GM10266 (cell line): ENCODE measurements around the gene CAP2.

Source experiments
- DNase-seq: peaks from one replicate; pipeline ENCODE4 v3.0.0; 2012; ENCODE audit errors: extremely low spot score
- TF ChIP-seq, protein P1 (sequence below): IDR thresholded peaks from 2 replicates; pipeline ENCODE4 v1.5.1; 2012; ENCODE audit warnings: mild to moderate bottlenecking, low read depth; ENCODE audit not compliant: control insufficient read depth, insufficient read depth; ENCODE audit errors: missing control alignments

The CAP2 gene

DNA sequence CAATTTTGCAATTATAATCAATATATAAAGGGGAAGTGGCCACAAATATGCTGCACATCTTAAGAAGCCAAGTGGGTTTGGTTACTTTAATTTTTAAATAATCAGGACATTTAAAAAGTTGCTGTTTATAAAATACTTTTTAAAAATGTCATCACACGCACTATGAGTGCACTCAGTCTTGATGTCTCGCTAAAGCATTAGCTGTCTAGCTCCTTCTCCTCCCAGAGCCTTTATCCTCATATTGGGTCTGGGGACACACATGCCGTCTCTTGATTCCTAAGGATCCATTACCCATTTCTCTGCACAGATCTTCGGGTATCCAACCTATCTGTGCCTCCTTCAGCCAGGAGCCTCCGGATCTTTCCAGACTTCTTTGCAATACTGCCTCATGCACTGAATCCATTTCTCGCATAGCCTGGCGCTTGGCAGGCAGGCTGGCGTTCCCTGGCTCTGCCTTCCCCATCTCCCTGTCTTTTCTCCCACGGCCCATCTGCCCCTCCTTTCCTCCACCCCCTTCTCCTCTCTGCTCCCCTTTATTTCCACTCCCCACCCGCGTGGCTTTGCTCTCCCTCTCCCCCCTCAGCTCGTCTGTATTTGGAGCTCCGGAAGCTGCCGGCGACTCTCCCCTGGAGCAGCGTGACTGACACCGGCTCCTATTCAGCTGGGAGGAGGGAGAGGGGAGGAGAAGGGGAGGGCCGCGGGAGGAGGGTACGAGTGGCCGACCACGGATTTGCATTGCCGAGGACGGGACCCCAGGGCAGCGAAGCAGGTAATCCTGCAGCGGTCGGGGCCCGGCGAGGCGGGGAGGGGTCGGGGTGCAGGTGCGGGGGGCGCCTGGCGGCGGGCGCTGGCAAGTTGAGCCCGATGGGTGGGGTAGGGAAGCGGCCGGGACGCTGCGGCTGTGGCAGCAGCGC, at the start of gene CAP2:
Gene CAP2, plus strand, starts transcription at position 618 of the 914 bp plus-strand sequence. CDS start 27,961 bp downstream, outside the sequence.
- TF ChIP-seq, protein P1, sequence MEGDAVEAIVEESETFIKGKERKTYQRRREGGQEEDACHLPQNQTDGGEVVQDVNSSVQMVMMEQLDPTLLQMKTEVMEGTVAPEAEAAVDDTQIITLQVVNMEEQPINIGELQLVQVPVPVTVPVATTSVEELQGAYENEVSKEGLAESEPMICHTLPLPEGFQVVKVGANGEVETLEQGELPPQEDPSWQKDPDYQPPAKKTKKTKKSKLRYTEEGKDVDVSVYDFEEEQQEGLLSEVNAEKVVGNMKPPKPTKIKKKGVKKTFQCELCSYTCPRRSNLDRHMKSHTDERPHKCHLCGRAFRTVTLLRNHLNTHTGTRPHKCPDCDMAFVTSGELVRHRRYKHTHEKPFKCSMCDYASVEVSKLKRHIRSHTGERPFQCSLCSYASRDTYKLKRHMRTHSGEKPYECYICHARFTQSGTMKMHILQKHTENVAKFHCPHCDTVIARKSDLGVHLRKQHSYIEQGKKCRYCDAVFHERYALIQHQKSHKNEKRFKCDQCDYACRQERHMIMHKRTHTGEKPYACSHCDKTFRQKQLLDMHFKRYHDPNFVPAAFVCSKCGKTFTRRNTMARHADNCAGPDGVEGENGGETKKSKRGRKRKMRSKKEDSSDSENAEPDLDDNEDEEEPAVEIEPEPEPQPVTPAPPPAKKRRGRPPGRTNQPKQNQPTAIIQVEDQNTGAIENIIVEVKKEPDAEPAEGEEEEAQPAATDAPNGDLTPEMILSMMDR = no peak
- no peak for DNase-seq

DNA sequence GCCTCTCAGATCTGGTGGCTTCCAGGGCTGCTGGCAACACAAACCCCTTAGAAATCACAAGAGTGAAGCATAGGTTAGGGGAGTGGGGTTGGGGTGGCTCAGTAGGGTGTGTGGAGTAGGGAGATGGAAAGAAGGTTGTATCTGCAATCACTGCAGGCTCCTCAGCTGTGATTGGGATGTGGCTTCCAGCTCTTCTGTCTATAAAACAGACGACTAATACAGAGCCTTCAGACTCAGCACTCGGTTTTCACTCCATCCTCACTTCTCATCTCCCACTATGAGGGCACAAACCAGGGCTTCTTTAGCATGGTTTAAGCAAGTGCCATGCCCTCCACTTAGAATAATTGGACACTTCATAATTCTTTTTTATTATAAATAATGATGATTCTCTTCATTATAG, 46.4 kb upstream of the CAP2 start:
- DNase-seq = no peak
- TF ChIP-seq, protein P1 = no peak

GRCh38 chr6:17349427-17349826, 44.0 kb upstream of the CAP2 start:
- DNase-seq = no peak
- TF ChIP-seq, protein P1 = no peak

DNA sequence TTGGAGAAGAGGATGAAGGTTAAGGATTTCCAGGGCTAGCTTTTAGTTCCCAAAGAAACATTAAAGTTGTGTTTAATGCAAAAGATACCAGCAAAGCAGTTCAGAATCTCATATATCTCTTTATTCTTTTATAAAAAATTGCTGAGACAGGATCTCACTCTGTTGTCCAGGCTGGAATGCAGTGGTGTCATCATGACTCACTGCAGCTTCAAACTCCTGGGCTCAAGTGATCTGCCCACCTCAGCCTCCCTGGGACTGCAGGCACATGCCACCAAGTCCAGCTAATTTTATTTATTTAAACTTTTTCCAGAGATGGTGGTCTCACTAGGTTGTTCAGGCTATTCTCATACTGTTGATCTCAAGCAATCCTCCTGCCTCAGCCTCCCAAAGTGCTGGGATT, 41.1 kb upstream of the CAP2 start:
- TF ChIP-seq, protein P1 = no peak
- no peak for DNase-seq

DNA sequence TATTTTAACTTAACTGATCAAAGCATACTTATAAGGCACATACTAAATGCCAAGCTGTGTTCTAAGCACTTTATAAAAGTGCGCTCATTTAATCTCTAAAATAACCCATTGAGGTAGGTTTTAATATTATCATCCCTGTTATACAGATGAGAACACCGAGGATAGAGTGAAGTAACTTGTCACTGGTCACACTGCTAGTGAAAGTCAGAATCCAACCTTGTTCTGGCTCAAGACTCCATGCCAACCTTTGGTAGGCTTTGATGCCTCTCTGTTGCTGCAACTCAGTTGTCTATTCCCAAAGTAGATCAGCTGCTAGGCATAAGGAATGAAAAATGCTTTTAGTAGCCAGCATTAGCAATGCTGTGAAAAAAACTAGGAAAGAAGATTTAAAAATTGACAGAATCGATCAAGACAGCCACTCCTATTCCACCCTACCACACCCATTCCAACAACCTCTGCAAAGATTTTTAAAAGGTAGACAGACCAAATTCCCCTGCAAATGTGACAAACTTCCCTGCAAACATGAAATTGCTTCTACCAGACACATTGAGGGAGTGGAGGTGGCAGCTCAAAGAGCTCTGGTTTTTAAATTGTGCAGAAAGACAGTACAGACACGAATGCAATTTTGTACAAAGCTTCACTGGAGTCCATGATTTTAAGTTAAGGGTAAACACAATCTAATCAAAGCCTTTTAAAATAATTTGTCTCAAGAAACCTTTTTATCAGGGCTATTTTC, 39.8 kb upstream of the CAP2 start:
- TF ChIP-seq, protein P1 = no peak
- DNase-seq = no peak

- TF ChIP-seq, protein P1 = no peak
These were observed 38.5 kb upstream of the CAP2 start for GRCh38 chr6:17354700-17355403.

More at GRCh38 chr6:17354700-17355403, 38.5 kb upstream of the CAP2 start:
- DNase-seq = no peak
